Mammary epithelial cell (primary cell): ENCODE measurements around the gene PPM1L.

Experiments used
- EZH2 ChIP-seq: IDR thresholded peaks from 2 replicates; pipeline ENCODE4 v1.6.1; 2012; ENCODE audit warnings: low read length, inconsistent platforms, borderline replicate concordance
- TF ChIP-seq, protein P1 (sequence below), 2 donors: IDR thresholded peaks in 1 of 2; conservative IDR thresholded peaks in 1 of 2; 2 replicates each; pipeline ENCODE4 v1.5.1; 2011 to 2012; ENCODE audit warnings: inconsistent platforms in 2 of 2, low read length in 2 of 2, mild to moderate bottlenecking in 2 of 2, control low read depth in 1 of 2, low read depth in 1 of 2; ENCODE audit not compliant: insufficient read depth in 1 of 2; ENCODE audit errors: extremely low read depth in 1 of 2

- TF ChIP-seq, protein P1, sequence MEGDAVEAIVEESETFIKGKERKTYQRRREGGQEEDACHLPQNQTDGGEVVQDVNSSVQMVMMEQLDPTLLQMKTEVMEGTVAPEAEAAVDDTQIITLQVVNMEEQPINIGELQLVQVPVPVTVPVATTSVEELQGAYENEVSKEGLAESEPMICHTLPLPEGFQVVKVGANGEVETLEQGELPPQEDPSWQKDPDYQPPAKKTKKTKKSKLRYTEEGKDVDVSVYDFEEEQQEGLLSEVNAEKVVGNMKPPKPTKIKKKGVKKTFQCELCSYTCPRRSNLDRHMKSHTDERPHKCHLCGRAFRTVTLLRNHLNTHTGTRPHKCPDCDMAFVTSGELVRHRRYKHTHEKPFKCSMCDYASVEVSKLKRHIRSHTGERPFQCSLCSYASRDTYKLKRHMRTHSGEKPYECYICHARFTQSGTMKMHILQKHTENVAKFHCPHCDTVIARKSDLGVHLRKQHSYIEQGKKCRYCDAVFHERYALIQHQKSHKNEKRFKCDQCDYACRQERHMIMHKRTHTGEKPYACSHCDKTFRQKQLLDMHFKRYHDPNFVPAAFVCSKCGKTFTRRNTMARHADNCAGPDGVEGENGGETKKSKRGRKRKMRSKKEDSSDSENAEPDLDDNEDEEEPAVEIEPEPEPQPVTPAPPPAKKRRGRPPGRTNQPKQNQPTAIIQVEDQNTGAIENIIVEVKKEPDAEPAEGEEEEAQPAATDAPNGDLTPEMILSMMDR (conservative IDR thresholded peaks at IDR 0.05 in 1 of 2, IDR thresholded peaks at IDR 0.05 in 1 of 2; ENCODE audit: extremely low read depth in 1 of 2, insufficient read depth in 1 of 2, low read depth in 1 of 2, low read length in 2 of 2), result no peak
- TF ChIP-seq EZH2, result no peak
Observed at GRCh38 chr3:161093895-161094294, 337.9 kb downstream of the PPM1L start.
